PC-3 (cell line): ENCODE data around the gene DISP3. TPM values are rescaled to one million over a fixed set of nuclear protein-coding genes. Genes with fewer than 3 reads are reported as not detected.

ENCODE experiments used
- ATAC-seq: fragments of 200-7000 bp; cut with Tn5 transposase; 2 replicates; pipeline ENCODE4 v1.9.1; 2020; ENCODE audit warnings: mild to moderate bottlenecking, moderate library complexity
- BruUV-seq: library from RNA; stranded (reverse); fragments of 400-500 nt; replicated peaks from 2 replicates; lab custom pipeline; 2021; lab: Mats Ljungman, UMichigan
- CTCF ChIA-PET: fragments of 300-600 bp; sonication (Branson Sonifier 250); formaldehyde crosslinking; loops from one replicate; lab custom pipeline; 2022; ENCODE audit warnings: antibody characterized with exemption; lab: Charles Lee
- POLR2A ChIA-PET: fragments of 300-600 bp; sonication (Branson Sonifier 250); formaldehyde crosslinking; loops from one replicate; lab custom pipeline; 2022; ENCODE audit warnings: antibody characterized with exemption; ENCODE audit not compliant: unreplicated experiment; lab: Charles Lee
- DNase-seq: peaks from one replicate; pipeline ENCODE4 v3.0.0-alpha.2; 2015
- H2AFZ ChIP-seq: fragments of 300-600 bp; sonication (generic); 2 replicates; pipeline ENCODE4 v1.6.0; 2016; ENCODE audit warnings: antibody characterized with exemption, low read length
- H3F3A ChIP-seq: fragments of 300-600 bp; sonication (generic); one replicate; pipeline ENCODE4 v1.6.0; 2017; ENCODE audit warnings: antibody characterized with exemption, low read length, control low read depth, mild to moderate bottlenecking; ENCODE audit not compliant: unreplicated experiment
- H3K27ac ChIP-seq: fragments of 300-600 bp; sonication (generic); 2 replicates; pipeline ENCODE4 v1.5.1; 2016; ENCODE audit warnings: mild to moderate bottlenecking, low read length
- H3K27me3 ChIP-seq: fragments of 300-600 bp; sonication (generic); 2 replicates; pipeline ENCODE4 v1.6.1; 2016; ENCODE audit warnings: low read length, mixed read lengths
- H3K36me3 ChIP-seq: fragments of 300-600 bp; sonication (generic); 2 replicates; pipeline ENCODE4 v1.6.1; 2016; ENCODE audit warnings: low read depth, mixed run types, low read length, mixed read lengths
- H3K4me1 ChIP-seq: fragments of 300-600 bp; sonication (generic); 2 replicates; pipeline ENCODE4 v1.5.1; 2016; ENCODE audit warnings: low read length; ENCODE audit not compliant: insufficient read depth
- H3K4me2 ChIP-seq: fragments of 300-600 bp; sonication (generic); 2 replicates; pipeline ENCODE4 v1.6.0; 2016; ENCODE audit warnings: low read length
- H3K4me3 ChIP-seq: fragments of 300-600 bp; sonication (generic); 2 replicates; pipeline ENCODE4 v1.5.1; 2016; ENCODE audit warnings: mild to moderate bottlenecking, low read length, mixed read lengths
- H3K79me2 ChIP-seq: fragments of 300-600 bp; sonication (generic); 2 replicates; pipeline ENCODE4 v1.6.1; 2017; ENCODE audit warnings: low read length, mixed read lengths
- H3K9ac ChIP-seq: fragments of 300-600 bp; sonication (generic); 2 replicates; pipeline ENCODE4 v1.6.0; 2016; ENCODE audit warnings: mild to moderate bottlenecking, low read length
- H3K9me2 ChIP-seq: fragments of 300-600 bp; sonication (generic); replicated peaks from 2 replicates; pipeline ENCODE4 v1.6.1; 2016; ENCODE audit warnings: mixed run types, low read length, mixed read lengths
- H3K9me3 ChIP-seq: fragments of 300-600 bp; sonication (generic); 2 replicates; pipeline ENCODE4 v1.6.1; 2016; ENCODE audit warnings: low read length, mixed read lengths
- H4K20me1 ChIP-seq: fragments of 300-600 bp; sonication (generic); 2 replicates; pipeline ENCODE4 v1.6.1; 2016; ENCODE audit warnings: low read length, mixed read lengths
- EZH2 ChIP-seq: fragments of 300-600 bp; sonication (generic); IDR thresholded peaks from one replicate; pipeline ENCODE4 v1.6.1; 2017; ENCODE audit warnings: antibody characterized with exemption, mild to moderate bottlenecking, low read length; ENCODE audit not compliant: unreplicated experiment
- EZH2phosphoT487 ChIP-seq: fragments of 300-600 bp; sonication (generic); IDR thresholded peaks from 2 replicates; pipeline ENCODE4 v1.6.1; 2018; ENCODE audit warnings: mild to moderate bottlenecking, antibody characterized with exemption, low read length, borderline replicate concordance
- intact Hi-C: fragments of 100-400 bp; cut with micrococcal nuclease; formaldehyde crosslinking; loops from 2 replicates; pipeline ENCODE4 v1.9.0; 2023
- total RNA-seq: library from RNA; depleted of rRNA; stranded (reverse); fragments of >200 nt; gene quantifications from 2 replicates; pipeline ENCODE4 v1.2.3, GENCODE V29; 2014
- TF ChIP-seq, protein P1 (sequence below): fragments of 300-600 bp; sonication (generic); conservative IDR thresholded peaks from 2 replicates; pipeline ENCODE4 v1.5.1; 2017; ENCODE audit warnings: antibody characterized with exemption, low read depth, mild to moderate bottlenecking, low read length

DISP3 gene
- total RNA-seq, 1 experiment from 2014 or later: 0.40 TPM

- Histone ChIP-seq H3K4me1 (no peaks in the 10 kb centered on the region), H4K20me1 (no peaks in the 10 kb centered on the region), H3F3A (no peaks in the 10 kb centered on the region), H3K9me2 (no peaks in the 10 kb centered on the region), H3K9me3 (no peaks in the 10 kb centered on the region), H3K9ac (no peak overlapping the region), H2AFZ (no peak overlapping the region), H3K4me2 (no peak overlapping the region), H3K36me3 (no peaks in the 10 kb centered on the region), H3K4me3 (no peak overlapping the region), H3K79me2 (no peaks in the 10 kb centered on the region), H3K27ac (no peak overlapping the region), H3K27me3 (peaks cover 3% of the 10 kb centered on the region; the same call in 1 of the 2 replicates)
- BruUV-seq: no TSS peak
- DNase-seq: no peak
- intact Hi-C loops: no loop called here
- TF ChIP-seq, protein P1, sequence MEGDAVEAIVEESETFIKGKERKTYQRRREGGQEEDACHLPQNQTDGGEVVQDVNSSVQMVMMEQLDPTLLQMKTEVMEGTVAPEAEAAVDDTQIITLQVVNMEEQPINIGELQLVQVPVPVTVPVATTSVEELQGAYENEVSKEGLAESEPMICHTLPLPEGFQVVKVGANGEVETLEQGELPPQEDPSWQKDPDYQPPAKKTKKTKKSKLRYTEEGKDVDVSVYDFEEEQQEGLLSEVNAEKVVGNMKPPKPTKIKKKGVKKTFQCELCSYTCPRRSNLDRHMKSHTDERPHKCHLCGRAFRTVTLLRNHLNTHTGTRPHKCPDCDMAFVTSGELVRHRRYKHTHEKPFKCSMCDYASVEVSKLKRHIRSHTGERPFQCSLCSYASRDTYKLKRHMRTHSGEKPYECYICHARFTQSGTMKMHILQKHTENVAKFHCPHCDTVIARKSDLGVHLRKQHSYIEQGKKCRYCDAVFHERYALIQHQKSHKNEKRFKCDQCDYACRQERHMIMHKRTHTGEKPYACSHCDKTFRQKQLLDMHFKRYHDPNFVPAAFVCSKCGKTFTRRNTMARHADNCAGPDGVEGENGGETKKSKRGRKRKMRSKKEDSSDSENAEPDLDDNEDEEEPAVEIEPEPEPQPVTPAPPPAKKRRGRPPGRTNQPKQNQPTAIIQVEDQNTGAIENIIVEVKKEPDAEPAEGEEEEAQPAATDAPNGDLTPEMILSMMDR: no peak
- no peak for TF ChIP-seq EZH2phosphoT487
- TF ChIP-seq EZH2: no peak
- ChIA-PET POLR2A (no interaction called here), CTCF (no interaction called here)
- ATAC-seq: no peak
Observed at GRCh38 chr1:11470912-11471311, 8.0 kb upstream of the DISP3 start.

DNA sequence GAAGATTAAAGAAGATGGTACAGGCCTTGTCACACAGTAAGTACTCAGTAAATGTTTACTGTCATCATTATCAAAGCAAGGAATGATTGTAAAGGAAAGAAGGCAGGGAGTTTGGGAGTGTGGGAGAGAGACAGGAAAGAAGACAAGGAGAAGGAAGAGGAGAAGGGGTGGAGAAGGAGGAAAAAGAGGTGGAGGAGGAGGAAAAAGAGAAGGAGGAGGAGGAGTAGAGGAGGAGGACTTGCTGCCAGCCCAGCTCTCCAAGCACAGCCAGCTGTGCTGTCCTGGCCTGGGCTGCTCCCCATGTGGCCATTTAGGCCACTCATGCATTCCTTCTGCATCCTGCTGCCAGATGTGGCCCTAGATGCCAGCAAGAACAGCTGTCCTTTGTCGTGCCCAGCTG lies 7.5 kb upstream of the DISP3 start:
- Histone ChIP-seq H3F3A (no peaks in the 10 kb centered on the region), H3K9me3 (no peaks in the 10 kb centered on the region), H3K27ac (no peak overlapping the region), H3K4me2 (no peak overlapping the region), H3K79me2 (no peaks in the 10 kb centered on the region), H3K9me2 (no peaks in the 10 kb centered on the region), H2AFZ (no peak overlapping the region), H3K9ac (no peak overlapping the region), H4K20me1 (no peaks in the 10 kb centered on the region), H3K4me3 (no peak overlapping the region), H3K36me3 (no peaks in the 10 kb centered on the region), H3K27me3 (0 out of 2 replicates have a peak, but pooled peaks cover 3% of the 10 kb centered on the region), H3K4me1 (no peaks in the 10 kb centered on the region)
- ChIA-PET POLR2A (no interaction called here), CTCF (no interaction called here)
- DNase-seq (no peak), ATAC-seq (no peak)
- TF ChIP-seq EZH2 (no peak), EZH2phosphoT487 (no peak)
- TF ChIP-seq, protein P1: no peak
- intact Hi-C loops: no loop called here
- BruUV-seq: no TSS peak

GRCh38 chr1:11472284-11472683 lies 6.7 kb upstream of the DISP3 start:
- CTCF ChIA-PET: no interaction called here
- no peak for ATAC-seq
- Histone ChIP-seq H3K27me3 (0 out of 2 replicates have a peak, but pooled peaks cover 5% of the 10 kb centered on the region), H4K20me1 (no peaks in the 10 kb centered on the region), H3K4me1 (no peaks in the 10 kb centered on the region), H3K79me2 (no peaks in the 10 kb centered on the region), H3K9me3 (no peaks in the 10 kb centered on the region), H2AFZ (no peak overlapping the region), H3K4me2 (no peak overlapping the region), H3K9ac (no peak overlapping the region), H3K27ac (no peak overlapping the region), H3K4me3 (no peak overlapping the region), H3K9me2 (no peaks in the 10 kb centered on the region), H3F3A (no peaks in the 10 kb centered on the region), H3K36me3 (no peaks in the 10 kb centered on the region)
- no peak for DNase-seq
- TF ChIP-seq EZH2 (no peak), EZH2phosphoT487 (no peak)
- TF ChIP-seq, protein P1: no peak
- no TSS peak for BruUV-seq
- intact Hi-C loops: no loop called here
- POLR2A ChIA-PET: no interaction called here
